Astrocyte of the cerebellum (primary cell): ENCODE data around the gene GNG12.

Experiments
- DNase-seq: peaks from one replicate; pipeline ENCODE4 v3.0.0-alpha.2; 2011; ENCODE audit warnings: low read depth
- H3K4me3 ChIP-seq: 2 replicates; pipeline ENCODE4 v1.5.1; 2011; ENCODE audit warnings: mild to moderate bottlenecking, low read depth, low read length, moderate library complexity
- in situ Hi-C: cut with HindIII; loops from 2 replicates; pipeline ENCODE4 v1.10.0; 2017; ENCODE audit warnings: low sequenced_read_pairs
- TF ChIP-seq, protein P1 (sequence below): IDR thresholded peaks from 2 replicates; pipeline ENCODE4 v1.5.1; 2012; ENCODE audit warnings: low read length, low read depth, moderate library complexity, mild to moderate bottlenecking; ENCODE audit errors: missing control alignments

GNG12 gene

DNA sequence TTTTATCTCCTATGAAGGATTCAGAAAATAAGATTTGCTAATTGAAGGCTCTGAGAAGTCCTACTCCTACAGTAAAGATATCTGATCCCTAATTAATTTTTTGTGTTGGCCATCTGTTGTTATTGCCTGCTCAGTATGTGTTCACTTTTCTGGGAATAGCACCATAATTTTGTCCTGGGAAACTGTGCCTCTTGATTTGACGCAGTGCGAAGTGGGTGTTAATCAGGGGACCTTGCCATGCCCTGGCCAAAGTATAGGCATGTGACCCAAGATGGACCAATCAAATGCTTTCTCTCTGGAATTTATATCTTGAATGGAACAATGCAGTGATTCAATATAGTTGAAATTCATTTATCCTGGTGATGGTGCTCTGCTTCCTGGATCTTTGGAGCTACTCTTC, 30.4 kb upstream of the GNG12 start:
- in situ Hi-C loops = no loop called here
- TF ChIP-seq, protein P1, sequence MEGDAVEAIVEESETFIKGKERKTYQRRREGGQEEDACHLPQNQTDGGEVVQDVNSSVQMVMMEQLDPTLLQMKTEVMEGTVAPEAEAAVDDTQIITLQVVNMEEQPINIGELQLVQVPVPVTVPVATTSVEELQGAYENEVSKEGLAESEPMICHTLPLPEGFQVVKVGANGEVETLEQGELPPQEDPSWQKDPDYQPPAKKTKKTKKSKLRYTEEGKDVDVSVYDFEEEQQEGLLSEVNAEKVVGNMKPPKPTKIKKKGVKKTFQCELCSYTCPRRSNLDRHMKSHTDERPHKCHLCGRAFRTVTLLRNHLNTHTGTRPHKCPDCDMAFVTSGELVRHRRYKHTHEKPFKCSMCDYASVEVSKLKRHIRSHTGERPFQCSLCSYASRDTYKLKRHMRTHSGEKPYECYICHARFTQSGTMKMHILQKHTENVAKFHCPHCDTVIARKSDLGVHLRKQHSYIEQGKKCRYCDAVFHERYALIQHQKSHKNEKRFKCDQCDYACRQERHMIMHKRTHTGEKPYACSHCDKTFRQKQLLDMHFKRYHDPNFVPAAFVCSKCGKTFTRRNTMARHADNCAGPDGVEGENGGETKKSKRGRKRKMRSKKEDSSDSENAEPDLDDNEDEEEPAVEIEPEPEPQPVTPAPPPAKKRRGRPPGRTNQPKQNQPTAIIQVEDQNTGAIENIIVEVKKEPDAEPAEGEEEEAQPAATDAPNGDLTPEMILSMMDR = no peak

DNA sequence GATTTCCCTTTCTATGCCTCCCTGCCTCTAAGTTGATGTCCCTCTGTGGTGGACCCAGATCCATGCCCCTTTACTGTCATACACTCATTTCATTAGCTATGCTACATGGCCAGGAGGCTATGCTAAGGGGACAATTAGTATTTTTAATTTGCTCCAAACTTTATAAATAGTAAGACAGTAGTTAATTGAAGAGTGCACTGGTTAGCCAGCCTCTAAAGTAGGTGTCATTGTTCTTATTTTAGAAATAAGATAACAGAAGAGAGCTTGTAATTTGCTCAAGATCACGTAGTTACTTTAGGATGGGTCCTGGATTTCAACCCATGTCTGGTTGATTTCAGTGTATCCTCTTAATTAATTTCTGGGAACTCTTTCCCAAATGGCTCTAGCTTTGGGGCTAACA, 29.4 kb upstream of the GNG12 start:
- TF ChIP-seq, protein P1 = no peak
- DNase-seq = no peak
- H3K4me3 ChIP-seq = no peak overlapping the region
- in situ Hi-C loops = no loop called here

More for the DNA sequence above, 30.4 kb upstream of the GNG12 start:
- no peak for DNase-seq
- no peak overlapping the region for H3K4me3 ChIP-seq

DNA sequence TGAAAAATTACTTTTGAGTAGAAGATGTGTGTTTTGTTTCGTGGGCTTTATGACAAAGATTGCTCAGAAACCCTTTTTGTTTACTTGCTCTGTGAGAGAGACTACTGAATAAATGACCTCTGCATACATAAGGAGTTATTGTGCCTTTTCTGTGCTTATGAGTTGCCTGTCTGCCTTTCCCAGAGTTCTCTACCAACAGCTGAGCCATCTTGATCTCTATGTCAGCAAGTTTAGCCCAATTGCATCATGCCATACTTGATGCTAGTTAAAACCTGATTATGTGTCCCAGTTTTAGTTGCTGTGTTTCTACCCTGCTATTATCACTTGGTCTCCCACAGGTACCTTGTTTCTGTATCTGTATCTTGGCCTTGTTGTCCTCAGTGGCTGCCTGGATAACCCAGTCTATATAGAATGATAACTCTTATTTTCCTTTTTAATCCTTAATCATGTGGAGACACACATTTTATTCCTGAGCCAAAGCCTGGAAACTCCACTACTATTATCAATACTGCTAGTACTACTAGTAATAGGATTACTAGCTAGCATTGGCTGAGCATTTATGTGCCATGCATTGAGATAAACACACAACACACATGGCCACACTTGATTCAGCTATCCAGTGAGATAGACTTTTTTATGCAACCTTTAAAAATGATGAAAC, 28.7 kb upstream of the GNG12 start:
- in situ Hi-C loops = no loop called here
- TF ChIP-seq, protein P1 = no peak
- H3K4me3 ChIP-seq = no peak overlapping the region
- DNase-seq = no peak

DNA sequence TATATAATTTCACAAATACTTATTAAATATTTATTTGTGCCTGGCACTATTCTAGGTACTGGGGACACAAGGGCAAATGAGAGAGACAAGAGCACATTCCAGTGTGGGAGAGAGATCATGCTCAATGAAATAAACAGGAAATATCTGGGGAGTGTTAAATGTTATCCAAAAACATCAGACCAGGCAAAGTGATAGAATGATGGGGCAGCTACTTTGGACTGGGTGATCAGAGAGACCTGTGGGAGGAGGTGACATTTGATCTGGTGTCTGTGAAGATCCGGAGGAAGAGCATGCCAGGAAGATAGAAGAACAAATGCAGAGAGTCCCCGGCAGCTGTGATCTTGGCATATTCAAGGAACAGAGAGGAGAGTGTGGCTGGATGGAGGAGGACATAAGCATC, 27.5 kb upstream of the GNG12 start:
- in situ Hi-C loops = no loop called here

DNA sequence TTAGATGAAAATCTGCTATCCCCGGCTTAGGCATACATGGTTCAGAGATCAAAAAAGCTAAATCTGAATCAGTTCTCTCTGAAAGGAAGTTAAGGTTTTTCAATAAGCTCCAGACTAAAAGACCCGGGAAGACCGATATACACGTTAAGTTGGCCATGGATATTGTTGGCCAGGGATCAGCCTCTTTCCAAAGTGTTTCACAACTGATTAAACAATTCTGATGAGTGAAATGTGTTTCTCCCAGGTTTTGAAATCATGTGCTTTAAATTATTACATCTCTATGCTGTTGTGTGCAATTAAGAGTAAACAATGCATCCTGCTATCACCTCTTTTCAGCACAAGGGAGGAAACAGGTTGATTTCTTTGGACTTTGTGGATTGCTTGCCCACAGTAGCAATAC, 23.7 kb upstream of the GNG12 start:
- DNase-seq = no peak
- in situ Hi-C loops = no loop called here
- H3K4me3 ChIP-seq = no peak overlapping the region
- TF ChIP-seq, protein P1 = no peak

More for the DNA sequence above, 27.5 kb upstream of the GNG12 start:
- no peak for DNase-seq
- H3K4me3 ChIP-seq = no peak overlapping the region
- TF ChIP-seq, protein P1 = no peak

DNA sequence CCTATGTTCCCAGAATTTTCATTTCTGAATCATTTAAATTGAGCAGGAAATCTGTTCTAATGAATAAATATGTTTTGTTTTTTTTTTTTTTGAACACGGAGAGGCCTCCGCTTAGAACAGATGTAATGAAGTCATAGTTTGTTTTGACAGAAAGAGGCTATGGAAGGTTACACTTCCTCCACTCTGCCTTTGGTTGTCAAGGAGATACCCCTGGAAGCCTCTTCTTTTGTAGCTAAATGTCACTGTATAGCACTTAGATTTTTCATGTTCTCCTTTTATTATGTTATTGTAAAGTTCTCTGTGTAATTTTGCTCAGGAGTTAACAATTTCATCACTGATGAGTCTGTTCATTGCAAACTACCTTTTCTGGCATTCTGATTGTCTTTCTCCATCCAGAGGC, 22.7 kb upstream of the GNG12 start:
- no peak for DNase-seq
- no peak overlapping the region for H3K4me3 ChIP-seq
- TF ChIP-seq, protein P1 = no peak
- in situ Hi-C loops = no loop called here
